Hematopoietic multipotent progenitor cell treated with erythropoietin and hydrocortisone succinate and interleukin-3 and kit ligand, for 4 days (in vitro differentiated cells): ENCODE measurements around the gene COA5.

Experiments used
- DNase-seq: peaks from one replicate; pipeline ENCODE4 v3.0.0-alpha.2; 2015

The COA5 gene

GRCh38 chr2:98571121-98571701 is 37.1 kb downstream of the COA5 start:
- DNase-seq = no peak

- DNase-seq = no peak
Measured at GRCh38 chr2:98570356-98570755, 38.0 kb downstream of the COA5 start.

- DNase-seq = no peak
Measured at GRCh38 chr2:98569915-98570314, 38.4 kb downstream of the COA5 start.

- peak; percentile 65 for DNase-seq
Measured at GRCh38 chr2:98569197-98569793, 39.0 kb downstream of the COA5 start.

GRCh38 chr2:98568161-98568956 is 40.0 kb downstream of the COA5 start:
- no peak for DNase-seq

GRCh38 chr2:98565941-98566340 is 42.4 kb downstream of the COA5 start:
- no peak for DNase-seq

- DNase-seq = no peak
Measured at GRCh38 chr2:98565286-98565860, 42.9 kb downstream of the COA5 start.

GRCh38 chr2:98564541-98565132 is 43.7 kb downstream of the COA5 start:
- no peak for DNase-seq

- DNase-seq = no peak
Measured at GRCh38 chr2:98563394-98563793, 44.9 kb downstream of the COA5 start.

- DNase-seq = no peak
Measured at GRCh38 chr2:98561902-98562695, 46.2 kb downstream of the COA5 start.

- DNase-seq = no peak
Measured at GRCh38 chr2:98561018-98561417, 47.3 kb downstream of the COA5 start.

GRCh38 chr2:98560256-98560771 is 48.0 kb downstream of the COA5 start:
- DNase-seq = peak; percentile 88

GRCh38 chr2:98559581-98559980 is 48.7 kb downstream of the COA5 start:
- DNase-seq = no peak

- no peak for DNase-seq
Measured at GRCh38 chr2:98558852-98559530, 49.3 kb downstream of the COA5 start.

GRCh38 chr2:98556344-98557033 is 51.8 kb downstream of the COA5 start:
- DNase-seq = peak; percentile 10

GRCh38 chr2:98555696-98556095 is 52.6 kb downstream of the COA5 start:
- no peak for DNase-seq

GRCh38 chr2:98554116-98554861 is 54.0 kb downstream of the COA5 start:
- DNase-seq = no peak

- no peak for DNase-seq
Measured at GRCh38 chr2:98552499-98553179, 55.7 kb downstream of the COA5 start.

- DNase-seq = no peak
Measured at GRCh38 chr2:98551316-98551715, 57.0 kb downstream of the COA5 start.

GRCh38 chr2:98550165-98550564 is 58.1 kb downstream of the COA5 start:
- no peak for DNase-seq
